Activated T-cell treated with anti-CD3 and anti-CD28 coated beads for 48 hours (primary cell): ENCODE data around the gene MSS51.
"Not testable (repeated sequence)": the region's sequence is repeated elsewhere in the genome, so short reads cannot be mapped to it uniquely, and the experiment has no call there.

Source experiments
- DNase-seq: peaks from one replicate; pipeline ENCODE4 v3.0.0-alpha.2; 2020; ENCODE audit warnings: low read depth

Gene MSS51

GRCh38 chr10:73414230-73414945 lies 19.0 kb downstream of the MSS51 start:
- no peak for DNase-seq

GRCh38 chr10:73413528-73414229 lies 19.7 kb downstream of the MSS51 start, which contains the start of gene ANXA7:
Gene ANXA7 (minus strand): TSS chr10:73414058. CDS start chr10:73400856, 13,202 bp downstream.
- DNase-seq, result peak; percentile 96

GRCh38 chr10:73413108-73413527 lies 20.2 kb downstream of the MSS51 start:
- DNase-seq, result peak; percentile 16

- DNase-seq, result no peak
Observed at GRCh38 chr10:73410897-73411296, 22.5 kb downstream of the MSS51 start.

GRCh38 chr10:73408978-73409521 lies 24.3 kb downstream of the MSS51 start:
- no peak for DNase-seq

GRCh38 chr10:73408061-73408460 lies 25.3 kb downstream of the MSS51 start:
- DNase-seq, result no peak

GRCh38 chr10:73407495-73407894 lies 25.9 kb downstream of the MSS51 start:
- DNase-seq, result no peak

GRCh38 chr10:73406846-73407245 lies 26.5 kb downstream of the MSS51 start:
- DNase-seq, result no peak

- no peak for DNase-seq
Observed at GRCh38 chr10:73405556-73405955, 27.8 kb downstream of the MSS51 start.

GRCh38 chr10:73404690-73405089 lies 28.7 kb downstream of the MSS51 start:
- no peak for DNase-seq

GRCh38 chr10:73401636-73402035 lies 31.7 kb downstream of the MSS51 start:
- DNase-seq, result no peak

GRCh38 chr10:73399063-73399462 lies 34.3 kb downstream of the MSS51 start:
- DNase-seq, result no peak

- DNase-seq, result no peak
Observed at GRCh38 chr10:73398024-73398423, 35.3 kb downstream of the MSS51 start.

GRCh38 chr10:73394325-73394724 lies 39.0 kb downstream of the MSS51 start:
- not testable (repeated sequence) for DNase-seq

- no peak for DNase-seq
Observed at GRCh38 chr10:73388228-73388627, 45.1 kb downstream of the MSS51 start.

GRCh38 chr10:73386583-73386982 lies 46.8 kb downstream of the MSS51 start:
- DNase-seq, result no peak

GRCh38 chr10:73379064-73379748 lies 54.2 kb downstream of the MSS51 start:
- DNase-seq, result no peak

- DNase-seq, result no peak
Observed at GRCh38 chr10:73376679-73377078, 56.7 kb downstream of the MSS51 start.
